ENCODE measurements around the gene MATK. TPM values are rescaled to one million over a fixed set of nuclear protein-coding genes. Genes with fewer than 3 reads are reported as not detected.
"Not testable (repeated sequence)": the region's sequence is repeated elsewhere in the genome, so short reads cannot be mapped to it uniquely, and the experiment has no call there.

Gene MATK
- total and polyA plus RNA-seq, 12 donors = 0.14 to 4.9 (median 0.49) TPM

DNA sequence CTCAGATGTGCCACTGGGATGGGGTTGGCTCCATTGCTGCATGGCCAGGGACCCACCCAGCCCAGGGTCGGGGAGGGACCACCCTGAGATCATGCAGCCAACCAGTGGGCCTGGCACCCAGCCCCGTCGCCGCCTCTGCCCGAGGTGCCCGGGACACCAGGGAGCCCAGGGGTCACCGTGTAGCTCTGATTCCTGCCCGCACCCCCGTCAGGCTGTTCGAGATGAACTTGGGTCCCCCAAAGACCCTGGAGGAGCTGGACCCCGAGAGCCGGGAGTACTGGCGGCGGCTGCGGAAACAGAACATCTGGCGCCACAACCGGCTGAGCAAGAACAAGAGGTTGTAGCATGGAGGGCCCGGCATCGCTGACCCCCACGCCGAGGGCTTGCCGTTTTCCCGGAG is 19.1 kb downstream of the MATK start:
- no peak overlapping the region for H3K4me3 ChIP-seq
- no peak for DNase-seq
- H3K9me3 ChIP-seq = no peaks in the 10 kb centered on the region
- TF ChIP-seq, protein P1, sequence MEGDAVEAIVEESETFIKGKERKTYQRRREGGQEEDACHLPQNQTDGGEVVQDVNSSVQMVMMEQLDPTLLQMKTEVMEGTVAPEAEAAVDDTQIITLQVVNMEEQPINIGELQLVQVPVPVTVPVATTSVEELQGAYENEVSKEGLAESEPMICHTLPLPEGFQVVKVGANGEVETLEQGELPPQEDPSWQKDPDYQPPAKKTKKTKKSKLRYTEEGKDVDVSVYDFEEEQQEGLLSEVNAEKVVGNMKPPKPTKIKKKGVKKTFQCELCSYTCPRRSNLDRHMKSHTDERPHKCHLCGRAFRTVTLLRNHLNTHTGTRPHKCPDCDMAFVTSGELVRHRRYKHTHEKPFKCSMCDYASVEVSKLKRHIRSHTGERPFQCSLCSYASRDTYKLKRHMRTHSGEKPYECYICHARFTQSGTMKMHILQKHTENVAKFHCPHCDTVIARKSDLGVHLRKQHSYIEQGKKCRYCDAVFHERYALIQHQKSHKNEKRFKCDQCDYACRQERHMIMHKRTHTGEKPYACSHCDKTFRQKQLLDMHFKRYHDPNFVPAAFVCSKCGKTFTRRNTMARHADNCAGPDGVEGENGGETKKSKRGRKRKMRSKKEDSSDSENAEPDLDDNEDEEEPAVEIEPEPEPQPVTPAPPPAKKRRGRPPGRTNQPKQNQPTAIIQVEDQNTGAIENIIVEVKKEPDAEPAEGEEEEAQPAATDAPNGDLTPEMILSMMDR (IDR thresholded peaks at IDR 0.05) = no peak
- no peak for ATAC-seq
- WGBS, 2 donors = 95 to 97% methylated on average over 23 of the region's 23 CpGs
- peaks cover 0 to 56% (median 19%) of the 10 kb centered on the region in 9 donors for H3K36me3 ChIP-seq
- H3K27me3 ChIP-seq = no peaks in the 10 kb centered on the region
- intact Hi-C loops (cut with DNase I) = loop anchor here in 4 of 10 donors (10.0 kb wide), 3 partner anchors 58 to 208 kb away; partner anchors contain the start of gene DAPK3 (in 1 of the 4)
- H3K27ac ChIP-seq = no peak overlapping the region
- peaks cover 0 to 19% (median 9%) of the 10 kb centered on the region in 9 donors for H3K4me1 ChIP-seq

DNA sequence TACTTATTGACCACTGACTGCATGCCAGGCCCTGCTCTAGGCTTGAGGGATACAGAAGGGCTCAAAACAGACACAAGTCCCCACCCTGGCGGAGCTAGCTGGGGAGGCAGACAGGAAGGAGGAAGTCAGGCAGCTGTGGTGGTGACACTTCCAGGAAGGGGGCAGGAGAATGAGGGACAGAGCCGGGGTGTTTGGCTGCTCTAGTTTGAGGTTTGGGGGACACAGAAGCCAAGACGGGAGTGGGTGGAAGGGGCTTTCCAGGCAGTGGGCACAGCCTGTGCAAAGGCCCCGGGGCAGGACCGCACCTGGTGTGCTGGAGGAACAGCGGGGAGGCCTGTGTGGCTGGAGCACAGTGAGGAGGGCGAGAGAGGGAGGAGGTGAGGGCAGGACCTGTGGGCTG is 19.7 kb downstream of the MATK start:
- no peaks in the 10 kb centered on the region for H3K27me3 ChIP-seq
- peaks cover 3 to 24% (median 14%) of the 10 kb centered on the region in 9 donors for H3K4me1 ChIP-seq
- H3K4me3 ChIP-seq = no peak overlapping the region
- no peak for ATAC-seq
- H3K27ac ChIP-seq = no peak overlapping the region
- no peak for DNase-seq
- WGBS, 2 donors = 85 to 88% methylated on average over 7 of the region's 7 CpGs
- H3K36me3 ChIP-seq = peaks cover 0 to 56% (median 19%) of the 10 kb centered on the region in 9 donors
- TF ChIP-seq, protein P1 (IDR thresholded peaks at IDR 0.05) = no peak
- intact Hi-C loops (cut with DNase I) = loop anchor here in 4 of 10 donors (10.0 kb wide), 3 partner anchors 58 to 208 kb away; partner anchors contain the start of gene DAPK3 (in 1 of the 4)
- no peaks in the 10 kb centered on the region for H3K9me3 ChIP-seq

DNA sequence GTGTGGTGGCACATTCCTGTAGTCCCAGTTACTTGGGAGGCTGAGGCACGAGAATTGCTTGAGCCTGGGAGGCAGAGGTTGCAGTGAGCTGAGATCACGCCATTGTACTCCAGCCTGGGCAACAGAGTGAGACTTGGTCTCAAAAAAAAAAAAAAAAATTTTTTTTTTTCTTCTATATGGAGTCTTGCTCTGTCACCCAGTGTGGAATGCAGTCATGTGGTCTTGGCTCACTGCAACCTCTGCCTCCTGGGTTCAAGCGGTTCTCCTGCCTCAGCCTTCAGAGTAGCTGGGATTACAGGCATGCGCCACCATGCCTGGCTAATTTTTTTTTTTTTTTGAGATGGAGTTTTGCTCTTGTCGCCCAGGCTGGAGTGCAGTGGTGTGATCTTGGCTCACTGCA is 20.4 kb downstream of the MATK start:
- 95% methylated on average over 5 of the region's 5 CpGs for WGBS, 2 donors
- H3K36me3 ChIP-seq = peaks cover 0 to 56% (median 19%) of the 10 kb centered on the region in 9 donors
- intact Hi-C loops (cut with DNase I) = loop anchor here in 4 of 10 donors (10.0 kb wide), 3 partner anchors 59 to 209 kb away; partner anchors contain the start of gene DAPK3 (in 1 of the 4)

DNA sequence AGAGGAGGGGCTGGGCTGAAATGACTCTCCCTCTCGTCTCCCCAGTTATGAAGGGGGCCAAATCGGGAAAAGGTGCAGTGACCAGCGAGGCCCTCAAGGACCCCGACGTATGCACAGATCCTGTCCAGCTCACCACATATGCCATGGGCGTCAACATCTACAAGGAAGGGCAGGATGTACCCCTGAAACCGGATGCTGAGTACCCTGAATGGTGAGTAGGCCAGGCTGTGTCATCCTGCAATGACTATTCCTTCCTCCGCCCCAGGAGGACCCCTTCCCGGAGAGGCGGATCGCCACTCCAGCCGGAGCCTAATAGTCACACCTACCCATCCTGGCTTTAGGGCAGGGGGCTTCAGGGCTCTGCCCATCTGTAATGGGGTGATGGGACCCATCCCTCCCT is 21.1 kb downstream of the MATK start:
- H3K9me3 ChIP-seq = no peaks in the 10 kb centered on the region
- DNase-seq (no peak), ATAC-seq (no peak)
- intact Hi-C loops (cut with DNase I) = loop anchor here in 4 of 10 donors (10.0 kb wide), 3 partner anchors 60 to 210 kb away; partner anchors contain the start of gene DAPK3 (in 1 of the 4)
- TF ChIP-seq, protein P1 (IDR thresholded peaks at IDR 0.05) = no peak
- H3K27me3 ChIP-seq = no peaks in the 10 kb centered on the region
- peaks cover 0 to 54% (median 19%) of the 10 kb centered on the region in 9 donors for H3K36me3 ChIP-seq
- H3K27ac ChIP-seq = no peak overlapping the region
- 90 to 94% methylated on average over 12 of the region's 12 CpGs for WGBS, 2 donors
- H3K4me1 ChIP-seq = peaks cover 3 to 34% (median 22%) of the 10 kb centered on the region in 9 donors
- no peak overlapping the region for H3K4me3 ChIP-seq

More for the DNA sequence above, 20.4 kb downstream of the MATK start:
- not testable (repeated sequence) for H3K4me3 ChIP-seq, DNase-seq, H3K27ac ChIP-seq, ATAC-seq, H3K27me3 ChIP-seq, H3K9me3 ChIP-seq
- H3K4me1 ChIP-seq = peaks cover 3 to 27% (median 16%) of the 10 kb centered on the region in 9 donors
